Sigmoid colon (tissue), 4 donors: ENCODE data around the gene JMJD4.
A peak's percentile ranks its signal among the peaks of the same experiment; 100 is the strongest.

ENCODE experiments used
- EP300 ChIP-seq, 4 donors: sonication (generic); formaldehyde crosslinking; IDR thresholded peaks; one replicate each; pipeline ENCODE4 v1.6.1; 2017; ENCODE audit warnings: antibody characterized with exemption in 4 of 4
- POLR2AphosphoS5 ChIP-seq, 4 donors: sonication (generic); formaldehyde crosslinking; IDR thresholded peaks; one replicate each; pipeline ENCODE4 v1.6.1; 2017; ENCODE audit warnings: antibody characterized with exemption in 4 of 4
- TF ChIP-seq, protein P1 (sequence below), 4 experiments: fragments of 450-650 bp in 3 of 4; fragments of 200-600 bp in 1 of 4; IDR thresholded peaks; one replicate each; pipeline ENCODE4 v1.5.1; 2016 to 2019; ENCODE audit warnings: antibody characterized with exemption in 4 of 4, mild to moderate bottlenecking in 3 of 4, moderate library complexity in 2 of 4

- TF ChIP-seq, protein P1, sequence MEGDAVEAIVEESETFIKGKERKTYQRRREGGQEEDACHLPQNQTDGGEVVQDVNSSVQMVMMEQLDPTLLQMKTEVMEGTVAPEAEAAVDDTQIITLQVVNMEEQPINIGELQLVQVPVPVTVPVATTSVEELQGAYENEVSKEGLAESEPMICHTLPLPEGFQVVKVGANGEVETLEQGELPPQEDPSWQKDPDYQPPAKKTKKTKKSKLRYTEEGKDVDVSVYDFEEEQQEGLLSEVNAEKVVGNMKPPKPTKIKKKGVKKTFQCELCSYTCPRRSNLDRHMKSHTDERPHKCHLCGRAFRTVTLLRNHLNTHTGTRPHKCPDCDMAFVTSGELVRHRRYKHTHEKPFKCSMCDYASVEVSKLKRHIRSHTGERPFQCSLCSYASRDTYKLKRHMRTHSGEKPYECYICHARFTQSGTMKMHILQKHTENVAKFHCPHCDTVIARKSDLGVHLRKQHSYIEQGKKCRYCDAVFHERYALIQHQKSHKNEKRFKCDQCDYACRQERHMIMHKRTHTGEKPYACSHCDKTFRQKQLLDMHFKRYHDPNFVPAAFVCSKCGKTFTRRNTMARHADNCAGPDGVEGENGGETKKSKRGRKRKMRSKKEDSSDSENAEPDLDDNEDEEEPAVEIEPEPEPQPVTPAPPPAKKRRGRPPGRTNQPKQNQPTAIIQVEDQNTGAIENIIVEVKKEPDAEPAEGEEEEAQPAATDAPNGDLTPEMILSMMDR (IDR thresholded peaks at IDR 0.05), result no peak
- TF ChIP-seq POLR2AphosphoS5 (IDR thresholded peaks at IDR 0.05) (peak in 3 of 4 donors; percentile 24 to 37 (median 30)), EP300 (IDR thresholded peaks at IDR 0.05) (no peak)
Observed at GRCh38 chr1:227728059-227728891, 6.8 kb downstream of the JMJD4 start.
